PC-3 (cell line): ENCODE results near the gene NCKIPSD.

Experiments
- EZH2phosphoT487 ChIP-seq: fragments of 300-600 bp; sonication (generic); IDR thresholded peaks from 2 replicates; pipeline ENCODE4 v1.6.1; 2018; ENCODE audit warnings: mild to moderate bottlenecking, antibody characterized with exemption, low read length, borderline replicate concordance
- TF ChIP-seq, protein P1 (sequence below): fragments of 300-600 bp; sonication (generic); conservative IDR thresholded peaks from 2 replicates; pipeline ENCODE4 v1.5.1; 2017; ENCODE audit warnings: antibody characterized with exemption, low read depth, mild to moderate bottlenecking, low read length

DNA sequence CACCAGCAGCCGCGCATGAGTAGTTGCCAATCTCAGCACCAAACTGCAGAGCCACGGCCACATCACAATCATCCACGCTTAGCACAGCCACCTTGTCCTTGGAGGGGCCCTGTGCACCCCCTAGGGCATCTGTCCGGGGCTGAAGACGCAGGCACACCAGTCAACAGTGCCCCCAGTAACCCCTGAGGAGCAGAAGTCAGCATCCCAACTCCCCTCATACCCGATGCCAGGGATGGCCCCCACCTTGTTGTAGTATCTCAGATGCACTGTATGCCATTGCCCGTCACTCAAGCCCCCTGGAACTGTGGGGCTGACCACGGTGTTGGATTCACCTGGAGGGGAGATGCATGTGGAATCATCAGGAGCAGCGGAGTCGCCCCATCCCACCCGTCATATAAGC lies 30.7 kb downstream of the NCKIPSD start:
- TF ChIP-seq, protein P1, sequence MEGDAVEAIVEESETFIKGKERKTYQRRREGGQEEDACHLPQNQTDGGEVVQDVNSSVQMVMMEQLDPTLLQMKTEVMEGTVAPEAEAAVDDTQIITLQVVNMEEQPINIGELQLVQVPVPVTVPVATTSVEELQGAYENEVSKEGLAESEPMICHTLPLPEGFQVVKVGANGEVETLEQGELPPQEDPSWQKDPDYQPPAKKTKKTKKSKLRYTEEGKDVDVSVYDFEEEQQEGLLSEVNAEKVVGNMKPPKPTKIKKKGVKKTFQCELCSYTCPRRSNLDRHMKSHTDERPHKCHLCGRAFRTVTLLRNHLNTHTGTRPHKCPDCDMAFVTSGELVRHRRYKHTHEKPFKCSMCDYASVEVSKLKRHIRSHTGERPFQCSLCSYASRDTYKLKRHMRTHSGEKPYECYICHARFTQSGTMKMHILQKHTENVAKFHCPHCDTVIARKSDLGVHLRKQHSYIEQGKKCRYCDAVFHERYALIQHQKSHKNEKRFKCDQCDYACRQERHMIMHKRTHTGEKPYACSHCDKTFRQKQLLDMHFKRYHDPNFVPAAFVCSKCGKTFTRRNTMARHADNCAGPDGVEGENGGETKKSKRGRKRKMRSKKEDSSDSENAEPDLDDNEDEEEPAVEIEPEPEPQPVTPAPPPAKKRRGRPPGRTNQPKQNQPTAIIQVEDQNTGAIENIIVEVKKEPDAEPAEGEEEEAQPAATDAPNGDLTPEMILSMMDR = no peak
- TF ChIP-seq EZH2phosphoT487 = no peak
